NCI-H526 treated with DMSO at 0.1 percent for 48 hours (cell line): ENCODE measurements around the gene CPSF3.
"Not testable (repeated sequence)": the region's sequence is repeated elsewhere in the genome, so short reads cannot be mapped to it uniquely, and the experiment has no call there.

Experiments used
- DNase-seq: peaks from one replicate; lab custom pipeline; 2025; lab: John Stamatoyannopoulos, UW

Gene CPSF3

GRCh38 chr2:9394816-9395215 lies 28.6 kb upstream of the CPSF3 start:
- DNase-seq, result no peak

- no peak for DNase-seq
Observed at GRCh38 chr2:9397201-9397600, 26.3 kb upstream of the CPSF3 start.

- not testable (repeated sequence) for DNase-seq
Observed at GRCh38 chr2:9398251-9398650, 25.2 kb upstream of the CPSF3 start.

GRCh38 chr2:9398881-9399780 lies 24.3 kb upstream of the CPSF3 start:
- DNase-seq, result no peak

- no peak for DNase-seq
Observed at GRCh38 chr2:9400268-9401058, 23.0 kb upstream of the CPSF3 start.

- DNase-seq, result no peak
Observed at GRCh38 chr2:9401059-9401547, 22.4 kb upstream of the CPSF3 start.

GRCh38 chr2:9401646-9402371 lies 21.6 kb upstream of the CPSF3 start:
- no peak for DNase-seq

GRCh38 chr2:9403924-9404323 lies 19.5 kb upstream of the CPSF3 start:
- no peak for DNase-seq

GRCh38 chr2:9404451-9404850 lies 19.0 kb upstream of the CPSF3 start:
- no peak for DNase-seq

- no peak for DNase-seq
Observed at GRCh38 chr2:9405636-9406035, 17.8 kb upstream of the CPSF3 start.

GRCh38 chr2:9406529-9407362 lies 16.7 kb upstream of the CPSF3 start:
- no peak for DNase-seq

- DNase-seq, result no peak
Observed at GRCh38 chr2:9407363-9407811, 16.1 kb upstream of the CPSF3 start.

GRCh38 chr2:9408641-9409151 lies 14.8 kb upstream of the CPSF3 start:
- DNase-seq, result no peak

GRCh38 chr2:9410108-9410507 lies 13.3 kb upstream of the CPSF3 start:
- DNase-seq, result no peak

- no peak for DNase-seq
Observed at GRCh38 chr2:9412781-9413180, 10.7 kb upstream of the CPSF3 start.

- DNase-seq, result no peak
Observed at GRCh38 chr2:9415516-9416169, 7.8 kb upstream of the CPSF3 start.

GRCh38 chr2:9416267-9416961 lies 7.0 kb upstream of the CPSF3 start:
- no peak for DNase-seq

GRCh38 chr2:9416962-9417316 lies 6.5 kb upstream of the CPSF3 start:
- no peak for DNase-seq

GRCh38 chr2:9417725-9418124 lies 5.7 kb upstream of the CPSF3 start:
- no peak for DNase-seq

- DNase-seq, result no peak
Observed at GRCh38 chr2:9418746-9419145, 4.7 kb upstream of the CPSF3 start.
